Keratinocyte (primary cell): ENCODE data around the gene MRPL34. TPM values are rescaled to one million over a fixed set of nuclear protein-coding genes. Genes with fewer than 3 reads are reported as not detected.

Experiments
- DNase-seq: peaks from one replicate; pipeline ENCODE4 v3.0.0-alpha.2; 2011; ENCODE audit warnings: low read depth, missing footprints, low spot score
- FAIRE-seq: peaks from 2 replicates; lab custom pipeline; 2011; peaks lifted over from hg19 to GRCh38; lab: Jason Lieb, UNC
- H2AFZ ChIP-seq: 2 replicates; pipeline ENCODE4 v1.6.0; 2012; ENCODE audit warnings: low read length, control low read depth, inconsistent platforms; ENCODE audit not compliant: control insufficient read depth
- H3K27ac ChIP-seq: 2 replicates; pipeline ENCODE4 v1.5.1; 2011; ENCODE audit warnings: low read length; ENCODE audit not compliant: control insufficient read depth, insufficient read depth
- H3K27me3 ChIP-seq: 3 replicates; pipeline ENCODE4 v1.6.0; 2011; ENCODE audit warnings: low read length; ENCODE audit not compliant: control insufficient read depth, insufficient read depth; ENCODE audit errors: extremely low read depth
- H3K36me3 ChIP-seq, 2 experiments: 2 replicates in 1 of 2; 3 replicates in 1 of 2; pipeline ENCODE4 v1.5.1; 2011; ENCODE audit warnings: low read length in 2 of 2, mild to moderate bottlenecking in 1 of 2; ENCODE audit not compliant: control insufficient read depth in 2 of 2, insufficient read depth in 2 of 2; ENCODE audit errors: extremely low read depth in 1 of 2
- H3K4me1 ChIP-seq: 3 replicates; pipeline ENCODE4 v1.5.1; 2011; ENCODE audit warnings: low read length; ENCODE audit not compliant: control insufficient read depth, insufficient read depth; ENCODE audit errors: extremely low read depth
- H3K4me2 ChIP-seq: 3 replicates; pipeline ENCODE4 v1.6.0; 2011; ENCODE audit warnings: low read depth, low read length; ENCODE audit not compliant: control insufficient read depth, insufficient read depth; ENCODE audit errors: extremely low read depth
- H3K4me3 ChIP-seq, 3 experiments: fragments of 200-600 bp in 1 of 3; sonication (generic) in 1 of 3; 2 replicates in 2 of 3; 3 replicates in 1 of 3; pipeline ENCODE4 v1.5.1; 2011 to 2016; ENCODE audit warnings: low read length in 3 of 3, mild to moderate bottlenecking in 3 of 3, control low read depth in 2 of 3, inconsistent platforms in 1 of 3, low read depth in 1 of 3, mixed read lengths in 1 of 3, mixed run types in 1 of 3, moderate library complexity in 1 of 3; ENCODE audit not compliant: control insufficient read depth in 2 of 3, insufficient read depth in 2 of 3; ENCODE audit errors: extremely low read depth in 1 of 3
- H3K79me2 ChIP-seq: 2 replicates; pipeline ENCODE4 v1.6.0; 2012; ENCODE audit warnings: low read length; ENCODE audit not compliant: control insufficient read depth, insufficient read depth
- H3K9ac ChIP-seq: 3 replicates; pipeline ENCODE4 v1.6.0; 2011; ENCODE audit warnings: low read length; ENCODE audit not compliant: control insufficient read depth, insufficient read depth; ENCODE audit errors: extremely low read depth
- H3K9me1 ChIP-seq: 3 replicates; pipeline ENCODE4 v1.6.0; 2011; ENCODE audit warnings: low read length; ENCODE audit not compliant: control insufficient read depth, insufficient read depth; ENCODE audit errors: extremely low read depth
- H3K9me3 ChIP-seq: 2 replicates; pipeline ENCODE4 v1.5.1; 2012; ENCODE audit warnings: low read depth, low read length; ENCODE audit not compliant: control insufficient read depth
- H4K20me1 ChIP-seq: 3 replicates; pipeline ENCODE4 v1.6.0; 2011; ENCODE audit warnings: low read length; ENCODE audit not compliant: control insufficient read depth, insufficient read depth; ENCODE audit errors: extremely low read depth
- EZH2 ChIP-seq: IDR thresholded peaks from one replicate; pipeline ENCODE4 v1.6.1; 2012; ENCODE audit warnings: inconsistent platforms, mild to moderate bottlenecking, low read length, moderate library complexity
- dilution Hi-C: fragments of 300-500 bp; cut with MboI; formaldehyde crosslinking; loops from one replicate; pipeline ENCODE4 v1.7.0; 2020; ENCODE audit warnings: low sequenced_read_pairs; ENCODE audit not compliant: extremely low pct_ligation_motif_present
- polyA plus RNA-seq, 5 experiments: library from polyadenylated mRNA; depleted of rRNA in 3 of 5; stranded (reverse) in 3 of 5; stranded (forward) in 1 of 5; unstranded in 1 of 5; fragments of >200 nt; gene quantifications; 1 replicate in 1 of 5; 2 replicates in 3 of 5; 3 replicates in 1 of 5; pipeline versions ENCODE4 v1.2.1 to v1.2.3, GENCODE V29; 2011 to 2012; ENCODE audit warnings: missing spikeins in 2 of 5, low read depth in 1 of 5, low replicate concordance in 1 of 5
- TF ChIP-seq, protein P1 (sequence below), 3 experiments: IDR thresholded peaks in 1 of 3; conservative IDR thresholded peaks in 1 of 3; optimal IDR thresholded peaks in 1 of 3; 2 replicates in 2 of 3; 3 replicates in 1 of 3; pipeline versions ENCODE3 to v1.5.1; 2011; ENCODE audit warnings: low read length in 3 of 3, mild to moderate bottlenecking in 3 of 3, moderate library complexity in 2 of 3, control low read depth in 1 of 3, inconsistent platforms in 1 of 3; ENCODE audit not compliant: insufficient read depth in 2 of 3; ENCODE audit errors: extremely low read depth in 1 of 3

The MRPL34 gene
- polyA plus RNA-seq, 1 donor (not counting 4 experiments of a cell fraction or from before 2014, with no cell fraction given): 63.7 TPM

DNA sequence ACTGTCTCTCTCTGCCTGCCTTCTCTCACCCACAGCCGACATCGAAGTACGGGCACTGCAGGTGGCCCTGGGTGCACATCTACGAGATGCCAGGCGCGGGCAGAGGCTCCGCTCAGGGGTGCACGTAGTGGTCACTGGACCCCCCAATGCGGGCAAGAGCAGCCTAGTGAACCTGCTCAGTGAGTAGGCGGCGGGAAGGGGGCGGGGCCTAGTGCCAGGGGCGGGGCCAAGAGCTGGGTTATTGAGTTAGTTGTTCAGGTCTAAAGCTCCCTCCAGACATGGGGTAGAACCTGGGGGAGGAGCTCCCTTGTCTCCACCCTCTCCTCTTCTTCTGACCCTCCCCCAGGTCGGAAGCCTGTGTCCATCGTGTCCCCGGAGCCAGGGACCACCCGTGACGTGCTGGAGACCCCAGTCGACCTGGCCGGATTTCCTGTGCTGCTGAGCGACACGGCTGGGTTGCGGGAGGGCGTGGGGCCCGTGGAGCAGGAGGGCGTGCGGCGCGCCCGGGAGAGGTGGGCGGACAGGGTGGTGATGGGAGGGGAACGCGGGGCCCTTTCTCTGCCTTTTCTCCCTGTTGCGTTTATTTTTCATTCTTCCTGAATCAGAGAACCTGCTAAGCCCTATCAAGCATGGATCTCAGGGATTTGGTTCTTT lies 33.5 kb downstream of the MRPL34 start:
- no peaks in the 10 kb centered on the region for H3K9me3 ChIP-seq
- no peaks in the 10 kb centered on the region for H4K20me1 ChIP-seq
- DNase-seq: no peak
- peaks cover 17% of the 10 kb centered on the region for H3K4me1 ChIP-seq
- H3K4me3 ChIP-seq: no peak overlapping the region
- FAIRE-seq: no peak
- no peaks in the 10 kb centered on the region for H3K27me3 ChIP-seq
- no peak overlapping the region for H3K4me2 ChIP-seq
- H3K9ac ChIP-seq: no peak overlapping the region
- H3K79me2 ChIP-seq: peaks cover 5% of the 10 kb centered on the region
- H3K27ac ChIP-seq: no peak overlapping the region
- H2AFZ ChIP-seq: no peak overlapping the region
- no peaks in the 10 kb centered on the region for H3K9me1 ChIP-seq
- H3K36me3 ChIP-seq: peaks cover 0 to 9% of the 10 kb centered on the region in 2 experiments
- dilution Hi-C loops: no loop called here
- TF ChIP-seq, protein P1, sequence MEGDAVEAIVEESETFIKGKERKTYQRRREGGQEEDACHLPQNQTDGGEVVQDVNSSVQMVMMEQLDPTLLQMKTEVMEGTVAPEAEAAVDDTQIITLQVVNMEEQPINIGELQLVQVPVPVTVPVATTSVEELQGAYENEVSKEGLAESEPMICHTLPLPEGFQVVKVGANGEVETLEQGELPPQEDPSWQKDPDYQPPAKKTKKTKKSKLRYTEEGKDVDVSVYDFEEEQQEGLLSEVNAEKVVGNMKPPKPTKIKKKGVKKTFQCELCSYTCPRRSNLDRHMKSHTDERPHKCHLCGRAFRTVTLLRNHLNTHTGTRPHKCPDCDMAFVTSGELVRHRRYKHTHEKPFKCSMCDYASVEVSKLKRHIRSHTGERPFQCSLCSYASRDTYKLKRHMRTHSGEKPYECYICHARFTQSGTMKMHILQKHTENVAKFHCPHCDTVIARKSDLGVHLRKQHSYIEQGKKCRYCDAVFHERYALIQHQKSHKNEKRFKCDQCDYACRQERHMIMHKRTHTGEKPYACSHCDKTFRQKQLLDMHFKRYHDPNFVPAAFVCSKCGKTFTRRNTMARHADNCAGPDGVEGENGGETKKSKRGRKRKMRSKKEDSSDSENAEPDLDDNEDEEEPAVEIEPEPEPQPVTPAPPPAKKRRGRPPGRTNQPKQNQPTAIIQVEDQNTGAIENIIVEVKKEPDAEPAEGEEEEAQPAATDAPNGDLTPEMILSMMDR (optimal IDR thresholded peaks at IDR 0.05 in 1 of 3, IDR thresholded peaks at IDR 0.05 in 1 of 3, conservative IDR thresholded peaks at IDR 0.05 in 1 of 3; ENCODE audit: extremely low read depth in 1 of 3, insufficient read depth in 2 of 3, low read length in 3 of 3): no peak
- TF ChIP-seq EZH2: no peak

DNA sequence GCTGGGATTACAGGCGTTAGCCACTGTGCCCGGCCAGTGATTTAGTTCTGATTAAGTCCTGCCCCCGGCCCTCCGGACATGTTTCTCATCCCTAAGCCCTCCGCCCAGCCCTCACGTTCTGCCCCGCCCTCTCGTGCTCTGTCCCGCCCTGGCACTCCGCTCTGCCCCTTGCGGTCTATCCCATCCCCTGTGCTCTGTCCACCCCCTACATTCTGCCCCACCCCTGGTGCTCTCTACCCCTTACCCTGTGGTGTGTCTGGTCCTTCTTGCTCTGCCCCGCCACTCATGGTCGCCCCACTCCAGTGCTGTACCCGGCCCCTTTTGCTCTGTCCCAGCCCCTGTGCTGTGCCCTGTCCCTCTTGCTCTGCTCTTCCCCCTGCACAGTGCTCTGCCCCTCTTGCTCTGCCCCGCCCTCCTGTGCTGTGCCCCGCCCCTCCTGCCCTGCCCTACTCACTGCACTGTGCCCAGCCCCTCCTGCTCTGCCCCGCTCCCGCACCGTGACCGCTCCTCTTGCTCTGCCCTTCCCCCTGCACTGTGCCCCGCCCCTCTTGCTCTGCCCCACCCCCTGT lies 34.7 kb downstream of the MRPL34 start:
- H3K9me3 ChIP-seq: no peaks in the 10 kb centered on the region
- H4K20me1 ChIP-seq: no peaks in the 10 kb centered on the region
- H3K9me1 ChIP-seq: no peaks in the 10 kb centered on the region
- no peak overlapping the region for H3K27ac ChIP-seq
- no peak overlapping the region for H3K4me3 ChIP-seq
- H3K9ac ChIP-seq: no peak overlapping the region
- no peak overlapping the region for H2AFZ ChIP-seq
- DNase-seq (no peak), FAIRE-seq (no peak)
- peaks cover 5% of the 10 kb centered on the region for H3K79me2 ChIP-seq
- H3K27me3 ChIP-seq: no peaks in the 10 kb centered on the region
- dilution Hi-C loops: no loop called here
- TF ChIP-seq, protein P1 (optimal IDR thresholded peaks at IDR 0.05 in 1 of 3, IDR thresholded peaks at IDR 0.05 in 1 of 3, conservative IDR thresholded peaks at IDR 0.05 in 1 of 3; ENCODE audit: extremely low read depth in 1 of 3, insufficient read depth in 2 of 3, low read length in 3 of 3): no peak
- no peak for TF ChIP-seq EZH2
- H3K36me3 ChIP-seq: peaks cover 0 to 9% of the 10 kb centered on the region in 2 experiments
- H3K4me1 ChIP-seq: peaks cover 11% of the 10 kb centered on the region
- H3K4me2 ChIP-seq: no peak overlapping the region
